HepG2 (cell line): Measurements from ENCODE around the gene DNALI1. TPM values are rescaled to one million over a fixed set of nuclear protein-coding genes. Genes with fewer than 3 reads are reported as not detected.

Experiments used
- BHLHE40 ChIP-seq: IDR thresholded peaks from 2 replicates; pipeline ENCODE4 v1.6.1; 2011; ENCODE audit warnings: low read length, improper control_type of control experiment
- ETV6 ChIP-seq: sonication (generic); formaldehyde crosslinking; conservative IDR thresholded peaks from 2 replicates; pipeline ENCODE4 v1.4.0; 2020; ENCODE audit warnings: missing genetic modification reagents
- EZH2 ChIP-seq: conservative IDR thresholded peaks from 2 replicates; pipeline ENCODE4 v1.6.1; 2012; ENCODE audit warnings: mild to moderate bottlenecking, low read depth, low read length, moderate library complexity
- HNF1A ChIP-seq, 2 experiments: sonication (generic) in 1 of 2; formaldehyde crosslinking in 1 of 2; IDR thresholded peaks; 2 replicates each; pipeline versions ENCODE4 v1.4.0 to v1.6.1; 2016 to 2020; ENCODE audit warnings: borderline replicate concordance in 1 of 2, low read depth in 1 of 2, mild to moderate bottlenecking in 1 of 2, missing genetic modification reagents in 1 of 2
- KLF16 ChIP-seq, 2 experiments: sonication (generic) in 1 of 2; formaldehyde crosslinking in 1 of 2; IDR thresholded peaks; 2 replicates each; pipeline versions ENCODE4 v1.6.1 to v1.8.0; 2016 to 2023; ENCODE audit warnings: missing genetic modification reagents in 2 of 2, missing compliant biosample characterization in 1 of 2
- MXD3 ChIP-seq: IDR thresholded peaks from 2 replicates; pipeline ENCODE4 v1.6.1; 2016; ENCODE audit warnings: mild to moderate bottlenecking, missing biosample characterization, missing genetic modification reagents
- MYC ChIP-seq: sonication (generic); formaldehyde crosslinking; IDR thresholded peaks from 2 replicates; pipeline ENCODE4 v1.9.0; 2021; ENCODE audit warnings: missing genetic modification reagents, borderline replicate concordance
- NR0B2 ChIP-seq: sonication (generic); formaldehyde crosslinking; IDR thresholded peaks from 2 replicates; pipeline ENCODE4 v1.4.0; 2020; ENCODE audit warnings: mild to moderate bottlenecking, missing genetic modification reagents
- PITX1 ChIP-seq: sonication (generic); formaldehyde crosslinking; IDR thresholded peaks from 2 replicates; pipeline ENCODE4 v1.5.1; 2020; ENCODE audit warnings: mild to moderate bottlenecking, missing genetic modification reagents
- POLR2AphosphoS2 ChIP-seq: IDR thresholded peaks from 2 replicates; pipeline ENCODE4 v1.6.1; 2011; ENCODE audit warnings: low read depth, low read length, improper control_type of control experiment
- RFX3 ChIP-seq: IDR thresholded peaks from 2 replicates; pipeline ENCODE4 v1.6.1; 2016; ENCODE audit warnings: missing biosample characterization, missing genetic modification reagents
- SAP130 ChIP-seq: IDR thresholded peaks from 2 replicates; pipeline ENCODE4 v1.6.1; 2016; ENCODE audit warnings: low read depth
- SIN3A ChIP-seq: IDR thresholded peaks from 2 replicates; pipeline ENCODE4 v1.6.1; 2011; ENCODE audit warnings: low read depth, mild to moderate bottlenecking, control low read depth, low read length, borderline replicate concordance
- TIGD3 ChIP-seq: sonication (generic); formaldehyde crosslinking; IDR thresholded peaks from 2 replicates; pipeline ENCODE4 v1.5.1; 2020; ENCODE audit warnings: mild to moderate bottlenecking, missing genetic modification reagents, borderline replicate concordance
- XRCC5 ChIP-seq: fragments of 200-400 bp; formaldehyde crosslinking; optimal IDR thresholded peaks from 2 replicates; pipeline ENCODE3; 2017; ENCODE audit warnings: mild to moderate bottlenecking, low read length
- ZNF263 ChIP-seq: sonication (generic); formaldehyde crosslinking; IDR thresholded peaks from 2 replicates; pipeline ENCODE4 v1.4.0; 2020; ENCODE audit warnings: missing genetic modification reagents
- ZNF30 ChIP-seq: sonication (generic); formaldehyde crosslinking; IDR thresholded peaks from 2 replicates; pipeline ENCODE4 v1.5.0; 2020; ENCODE audit warnings: mild to moderate bottlenecking, missing genetic modification reagents
- ZNF446 ChIP-seq: sonication (generic); formaldehyde crosslinking; IDR thresholded peaks from 2 replicates; pipeline ENCODE4 v1.5.0; 2020; ENCODE audit warnings: mild to moderate bottlenecking, missing genetic modification reagents
- ZNF530 ChIP-seq: sonication (generic); formaldehyde crosslinking; IDR thresholded peaks from 2 replicates; pipeline ENCODE4 v1.5.0; 2020; ENCODE audit warnings: low read depth, mild to moderate bottlenecking, missing genetic modification reagents
- ZNF572 ChIP-seq: sonication (generic); formaldehyde crosslinking; IDR thresholded peaks from 2 replicates; pipeline ENCODE4 v1.5.1; 2020; ENCODE audit warnings: mild to moderate bottlenecking, missing genetic modification reagents
- polyA plus RNA-seq, 8 experiments: library from polyadenylated mRNA; depleted of rRNA in 3 of 8; stranded (reverse) in 7 of 8; unstranded in 1 of 8; fragments of >200 nt; fragmentation: Illumina TruSeq in 4 of 8; extraction: Trizol in 4 of 8; gene quantifications; 2 replicates each; pipeline versions ENCODE4 v1.2.1 to v1.2.3, GENCODE V29; 2011 to 2016; ENCODE audit warnings: low read depth in 4 of 8, missing spikeins in 1 of 8, mixed read lengths in 1 of 8; ENCODE audit not compliant: insufficient read depth in 1 of 8
- total RNA-seq, 5 experiments: library from RNA; depleted of rRNA; stranded (reverse); fragments of >200 nt; fragmentation: Illumina TruSeq; extraction: Trizol; gene quantifications; 2 replicates each; pipeline ENCODE4 v1.2.3, GENCODE V29; 2016; ENCODE audit warnings: low read depth in 1 of 5

DNALI1 gene
- total and polyA plus RNA-seq, 2 of the 13 experiments (the other 11 are each of a cell fraction or from before 2014, with no cell fraction given): 0.42 to 0.70 TPM

- peak; percentile 34 for TF ChIP-seq XRCC5
- no peak for TF ChIP-seq MYC (CRISPR knock-in tag)
- no peak for TF ChIP-seq TIGD3 (CRISPR knock-in tag)
- TF ChIP-seq KLF16 (CRISPR knock-in tag; IDR thresholded peaks at IDR 0.05): no peak
- no peak for TF ChIP-seq ETV6
- TF ChIP-seq POLR2AphosphoS2: no peak
- TF ChIP-seq ZNF572 (CRISPR knock-in tag): no peak
- TF ChIP-seq RFX3 (CRISPR knock-in tag): peak; percentile 86
- peak; percentile 85; the same call in 1 of the 2 replicates for TF ChIP-seq SIN3A
- TF ChIP-seq PITX1 (CRISPR knock-in tag): no peak
- TF ChIP-seq BHLHE40: no peak
- no peak for TF ChIP-seq NR0B2
- TF ChIP-seq ZNF530 (CRISPR knock-in tag): no peak
- no peak for TF ChIP-seq ZNF30 (CRISPR knock-in tag)
- no peak for TF ChIP-seq MXD3 (CRISPR knock-in tag)
- peak; percentile 69 for TF ChIP-seq SAP130 (CRISPR knock-in tag)
- peak; percentile 44; the same call in 1 of the 2 replicates for TF ChIP-seq ZNF263 (CRISPR knock-in tag)
- TF ChIP-seq EZH2: no peak
- TF ChIP-seq ZNF446: no peak
- TF ChIP-seq HNF1A (IDR thresholded peaks at IDR 0.05; ENCODE audit: low read depth): no peak
- no peak for TF ChIP-seq HNF1A (CRISPR knock-in tag; IDR thresholded peaks at IDR 0.05; ENCODE audit: borderline replicate concordance)
These were observed 42.9 kb upstream of the DNALI1 start (continued) for GRCh38 chr1:37513795-37514349.
